ENCODE measurements around the gene HIVEP3.

The HIVEP3 gene

GRCh38 chr1:41582351-41582750 lies 336.4 kb downstream of the HIVEP3 start:
- DNase-seq (ENCODE audit: low read depth in 1 of 2, low spot score in 1 of 2) = no peak
- no peak overlapping the region for H3K27ac ChIP-seq (replicated peaks)
- H3K27me3 ChIP-seq (ENCODE audit: insufficient read depth, poor library complexity, severe bottlenecking) = no peaks in the 10 kb centered on the region
- no peak overlapping the region for H3K4me3 ChIP-seq (replicated peaks; ENCODE audit: insufficient read depth, low read length)
- TF ChIP-seq GABPA (IDR thresholded peaks at IDR 0.05; ENCODE audit: low read depth) (no peak), POLR2AphosphoS5 (IDR thresholded peaks at IDR 0.05; ENCODE audit: low read depth) (no peak), SPI1 (IDR thresholded peaks at IDR 0.05; ENCODE audit: borderline replicate concordance, low read depth) (no peak), REST (IDR thresholded peaks at IDR 0.05; ENCODE audit: insufficient replicate concordance, low read depth) (no peak), CTCF (IDR thresholded peaks at IDR 0.05; ENCODE audit: insufficient read depth, low read length) (no peak)

GRCh38 chr1:41582004-41582325 lies 336.8 kb downstream of the HIVEP3 start:
- no peak for DNase-seq (ENCODE audit: low read depth in 1 of 2, low spot score in 1 of 2)
- no peak overlapping the region for H3K27ac ChIP-seq (replicated peaks)

More at GRCh38 chr1:41582004-41582325, 336.8 kb downstream of the HIVEP3 start:
- Histone ChIP-seq H3K4me3 (replicated peaks; ENCODE audit: insufficient read depth, low read length) (no peak overlapping the region), H3K27me3 (ENCODE audit: insufficient read depth, poor library complexity, severe bottlenecking) (no peaks in the 10 kb centered on the region)
- no peak for TF ChIP-seq GABPA (IDR thresholded peaks at IDR 0.05; ENCODE audit: low read depth)
- no peak for TF ChIP-seq CTCF (IDR thresholded peaks at IDR 0.05; ENCODE audit: insufficient read depth, low read length)
- TF ChIP-seq SPI1 (IDR thresholded peaks at IDR 0.05; ENCODE audit: borderline replicate concordance, low read depth) = no peak
- no peak for TF ChIP-seq POLR2AphosphoS5 (IDR thresholded peaks at IDR 0.05; ENCODE audit: low read depth)
- TF ChIP-seq REST (IDR thresholded peaks at IDR 0.05; ENCODE audit: insufficient replicate concordance, low read depth) = no peak
